GM19463 (cell line): ENCODE data around the gene EFHC1.
"Not testable (repeated sequence)": the region's sequence is repeated elsewhere in the genome, so short reads cannot be mapped to it uniquely, and the experiment has no call there.

Experiments
- ATAC-seq: cut with Tn5 transposase; IDR thresholded peaks from one replicate; pipeline ENCODE4 v1.9.1; 2021; ENCODE audit warnings: mild to moderate bottlenecking, moderate library complexity; ENCODE audit not compliant: unreplicated experiment

Gene EFHC1

DNA sequence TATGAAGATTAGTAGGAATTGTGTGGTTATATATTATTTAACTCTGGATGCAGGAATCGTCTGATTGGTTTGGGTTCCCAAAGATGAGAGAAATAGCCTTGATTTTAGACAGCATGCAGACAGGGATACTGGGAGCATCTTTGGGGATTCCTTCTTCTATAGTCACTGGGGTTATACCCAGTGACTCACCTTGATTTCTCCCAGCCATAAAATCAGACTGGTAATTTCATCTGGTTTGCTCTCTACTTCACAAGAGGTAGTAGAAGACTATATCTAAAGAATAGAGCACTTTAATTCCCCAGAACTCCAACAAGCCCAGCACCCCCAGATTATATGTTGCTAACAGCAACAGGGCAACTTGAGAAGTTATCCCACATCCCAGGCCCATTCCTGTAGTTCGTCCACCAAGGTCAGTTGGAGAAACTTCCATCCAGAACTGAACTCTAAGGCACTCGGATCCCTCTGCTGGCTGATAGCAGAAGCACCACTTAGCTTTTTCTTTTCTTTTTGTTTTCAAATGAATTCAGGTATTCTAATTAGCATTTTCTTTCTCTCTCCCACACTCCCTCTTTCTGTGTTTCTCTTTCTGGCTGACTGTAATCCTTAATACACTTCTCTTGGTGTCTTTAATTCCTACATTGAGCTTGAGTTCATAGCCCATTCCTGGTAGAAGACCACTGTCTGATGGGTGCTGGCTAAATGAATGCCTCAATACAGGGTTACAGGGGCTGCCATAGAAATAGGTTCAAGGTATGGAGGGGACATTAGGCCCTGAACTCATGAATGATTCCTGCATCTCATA is 20.4 kb upstream of the EFHC1 start:
- ATAC-seq: peak; percentile 49

- no peak for ATAC-seq
Measured at GRCh38 chr6:52400313-52401041, 19.7 kb upstream of the EFHC1 start.

DNA sequence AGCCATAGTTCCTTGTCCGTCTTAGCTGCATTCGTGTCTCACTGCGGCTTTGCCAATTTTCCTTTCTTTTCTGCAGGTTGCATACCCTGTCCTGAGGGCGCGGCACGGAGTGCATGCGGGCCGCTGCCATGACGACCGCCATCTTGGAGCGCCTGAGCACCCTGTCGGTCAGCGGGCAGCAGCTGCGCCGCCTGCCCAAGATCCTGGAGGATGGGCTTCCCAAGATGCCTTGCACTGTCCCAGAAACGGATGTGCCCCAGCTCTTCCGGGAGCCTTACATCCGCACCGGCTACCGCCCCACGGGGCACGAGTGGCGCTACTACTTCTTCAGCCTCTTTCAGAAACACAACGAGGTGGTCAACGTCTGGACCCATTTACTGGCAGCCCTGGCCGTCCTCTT is 17.1 kb upstream of the EFHC1 start:
- ATAC-seq: no peak

DNA sequence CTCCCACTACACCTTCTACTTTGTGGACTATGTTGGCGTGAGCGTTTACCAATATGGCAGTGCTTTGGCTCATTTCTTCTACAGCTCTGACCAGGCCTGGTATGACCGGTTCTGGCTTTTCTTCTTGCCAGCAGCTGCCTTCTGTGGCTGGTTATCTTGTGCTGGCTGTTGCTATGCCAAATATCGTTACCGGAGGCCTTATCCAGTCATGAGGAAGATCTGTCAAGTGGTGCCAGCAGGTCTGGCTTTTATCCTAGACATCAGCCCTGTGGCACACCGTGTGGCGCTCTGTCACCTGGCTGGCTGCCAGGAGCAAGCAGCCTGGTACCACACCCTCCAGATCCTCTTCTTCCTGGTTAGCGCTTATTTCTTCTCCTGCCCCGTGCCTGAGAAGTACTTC is 16.5 kb upstream of the EFHC1 start:
- no peak for ATAC-seq

- no peak for ATAC-seq
Measured at GRCh38 chr6:52405243-52405642, 14.9 kb upstream of the EFHC1 start.

GRCh38 chr6:52407467-52407866 is 12.7 kb upstream of the EFHC1 start:
- ATAC-seq: peak; percentile 74

DNA sequence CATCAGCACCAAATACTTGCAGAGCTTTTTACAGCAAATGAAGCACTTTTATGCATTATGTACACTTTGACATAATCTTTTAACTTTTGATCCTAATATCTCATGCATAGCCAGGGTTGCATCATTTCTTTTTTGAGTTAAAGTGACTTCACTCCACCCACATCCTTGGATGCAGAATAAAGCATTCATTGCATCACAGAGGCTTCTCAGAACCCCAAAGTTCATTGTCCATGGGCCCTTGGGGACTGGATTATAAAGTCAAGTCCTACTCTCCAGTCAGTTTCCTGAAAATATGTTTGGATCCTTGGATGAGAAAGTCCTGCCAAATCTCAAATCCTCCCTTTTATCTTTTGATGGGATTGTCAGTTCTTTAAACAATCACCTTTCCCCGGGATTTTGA is 10.6 kb upstream of the EFHC1 start:
- ATAC-seq: no peak

DNA sequence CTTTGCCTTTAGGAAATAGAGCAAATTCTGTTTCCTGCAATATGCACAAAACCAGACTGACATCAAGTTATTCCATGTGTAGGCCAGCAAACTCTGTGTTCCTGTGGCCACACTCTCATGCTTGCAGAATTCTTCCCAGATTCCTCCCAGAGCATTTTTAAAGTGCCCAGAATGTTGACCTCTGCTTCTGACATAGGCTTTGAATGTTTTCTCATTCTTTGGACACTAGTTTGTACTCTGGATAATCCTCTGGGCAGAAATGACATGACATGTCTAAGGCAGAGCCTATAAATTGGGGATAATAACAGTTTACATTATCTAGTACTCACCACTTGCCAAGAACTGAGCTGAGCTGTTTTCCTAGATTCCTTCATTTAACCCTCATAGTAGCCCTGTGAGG is 9.2 kb upstream of the EFHC1 start:
- no peak for ATAC-seq

DNA sequence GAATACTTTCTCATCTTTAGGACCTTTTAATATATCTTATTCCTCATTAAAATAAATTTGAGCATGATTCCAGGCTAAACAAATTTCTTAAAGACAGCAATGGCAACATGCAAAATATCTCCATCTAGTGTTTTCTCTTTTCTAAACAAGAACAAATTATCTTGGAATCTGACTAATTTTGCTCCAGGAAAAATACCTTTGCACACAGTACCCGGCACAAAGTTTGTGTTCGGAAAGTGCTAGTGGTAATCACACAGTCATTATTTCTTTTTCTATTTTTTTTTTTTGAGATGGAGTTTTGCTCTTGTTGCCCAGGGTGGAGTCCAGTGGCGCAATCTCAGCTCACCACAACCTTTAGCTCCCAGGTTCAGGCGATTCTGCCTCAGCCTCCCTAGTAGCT is 8.2 kb upstream of the EFHC1 start:
- no peak for ATAC-seq

- no peak for ATAC-seq
Measured at GRCh38 chr6:52415333-52415732, 4.8 kb upstream of the EFHC1 start.

- no peak for ATAC-seq
Measured at GRCh38 chr6:52415917-52416628, 4.1 kb upstream of the EFHC1 start.

DNA sequence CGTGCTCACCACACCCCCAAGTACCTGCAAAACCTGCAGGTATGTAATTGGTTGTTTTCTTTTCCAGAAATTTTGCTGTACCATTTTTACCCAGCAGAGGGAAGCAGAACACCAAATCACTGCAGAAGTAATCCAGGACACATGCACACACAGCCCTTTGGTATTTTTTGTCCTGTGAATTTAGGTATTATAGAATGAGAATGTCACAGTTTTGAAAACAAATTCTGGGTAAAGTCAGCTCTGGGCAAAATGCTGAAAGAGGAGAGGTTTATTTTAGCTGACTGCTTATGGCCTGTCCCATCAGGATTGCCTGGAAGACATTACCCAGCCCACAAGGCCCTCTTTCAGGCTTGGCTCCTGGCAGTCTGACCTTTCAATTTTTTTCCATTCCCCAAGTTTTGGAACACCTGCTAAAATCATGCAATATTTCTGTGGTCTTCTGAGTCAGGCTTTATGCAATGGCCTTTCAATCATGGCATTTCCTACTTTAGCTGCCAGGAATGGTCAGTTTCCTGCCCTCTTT is 3.5 kb upstream of the EFHC1 start:
- no peak for ATAC-seq

DNA sequence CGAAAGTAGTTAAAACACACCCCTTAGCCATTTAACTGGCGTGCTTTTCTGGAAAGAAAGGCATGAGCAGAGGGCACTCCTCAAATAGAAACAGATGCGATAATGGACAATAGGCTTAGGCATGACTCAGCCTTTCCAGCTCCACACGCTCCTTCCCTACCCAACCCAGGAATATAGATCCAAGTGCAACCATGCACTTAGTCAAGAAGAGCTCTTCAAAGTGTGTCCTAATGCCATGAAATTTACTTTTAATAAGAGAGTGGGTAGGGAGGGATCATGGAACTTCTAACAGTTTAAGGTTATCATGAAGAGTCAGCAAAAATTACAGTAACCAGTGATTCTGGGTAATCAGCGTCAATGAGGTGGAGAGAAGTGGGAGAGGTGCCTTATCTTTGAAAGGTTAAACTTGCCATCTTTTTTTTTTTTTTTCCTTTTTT is 2.4 kb upstream of the EFHC1 start:
- ATAC-seq: no peak

- ATAC-seq: no peak
Measured at GRCh38 chr6:52418606-52419005, 1.5 kb upstream of the EFHC1 start.

GRCh38 chr6:52420668-52421358 is 671 bp downstream of the EFHC1 start:
- ATAC-seq: no peak

DNA sequence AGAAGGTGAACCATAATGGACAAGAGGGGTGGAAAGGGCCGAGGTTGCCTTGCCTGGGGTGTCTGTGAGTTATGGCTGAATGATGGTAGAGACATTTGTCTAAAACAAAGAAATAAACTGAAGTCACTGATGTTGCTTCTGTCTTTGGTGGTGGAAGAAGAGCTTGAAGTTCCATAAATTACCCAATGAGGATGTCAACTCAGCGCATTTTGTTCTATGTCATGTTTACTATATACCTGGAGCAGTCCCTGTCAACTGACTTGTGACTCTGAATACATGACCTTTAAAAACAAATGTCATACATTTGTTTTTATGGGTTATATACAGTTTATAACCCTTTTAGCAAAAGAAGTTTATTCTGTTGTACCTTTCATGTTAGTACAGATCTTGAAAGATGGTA is 2.0 kb downstream of the EFHC1 start:
- no peak for ATAC-seq

DNA sequence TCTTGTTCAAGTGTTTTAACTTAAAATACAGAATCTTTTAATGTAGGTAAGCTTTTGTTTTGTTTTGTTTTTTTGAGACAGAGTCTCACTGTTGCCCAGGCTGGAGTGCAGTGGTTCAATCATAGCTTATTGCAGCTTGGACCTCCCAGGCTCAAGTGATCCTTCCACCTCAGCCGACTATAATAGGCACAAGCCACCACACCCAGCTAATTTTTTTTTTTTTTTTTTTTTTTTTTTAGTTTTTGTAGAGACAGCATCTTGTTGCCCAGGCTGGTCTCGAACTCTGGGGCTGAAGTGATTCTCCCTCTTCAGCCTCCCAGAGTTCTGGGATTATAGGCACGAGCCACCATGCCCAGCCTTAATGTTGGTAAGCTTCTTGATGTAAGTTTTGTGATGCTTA is 3.3 kb downstream of the EFHC1 start:
- ATAC-seq: no peak

GRCh38 chr6:52423971-52424381 is 3.8 kb downstream of the EFHC1 start:
- no peak for ATAC-seq

DNA sequence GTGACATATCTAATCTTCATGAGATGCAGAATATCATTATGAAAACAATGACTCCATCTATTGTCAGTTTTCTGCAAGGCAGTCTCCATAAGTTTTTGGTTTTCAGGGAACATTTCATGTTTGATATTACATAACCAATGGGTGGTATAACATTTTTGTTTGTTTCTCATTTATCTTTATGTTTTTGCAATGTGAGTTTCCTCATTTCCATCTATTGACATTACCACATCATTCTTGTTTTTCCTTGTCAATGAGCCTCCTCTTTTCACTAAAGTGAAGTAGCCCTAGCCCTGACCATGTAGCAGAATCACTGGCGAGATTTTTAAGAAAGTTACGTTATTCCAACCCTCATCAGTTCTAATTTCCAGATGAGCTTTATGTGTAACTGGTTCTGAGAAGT is 4.4 kb downstream of the EFHC1 start:
- no peak for ATAC-seq

DNA sequence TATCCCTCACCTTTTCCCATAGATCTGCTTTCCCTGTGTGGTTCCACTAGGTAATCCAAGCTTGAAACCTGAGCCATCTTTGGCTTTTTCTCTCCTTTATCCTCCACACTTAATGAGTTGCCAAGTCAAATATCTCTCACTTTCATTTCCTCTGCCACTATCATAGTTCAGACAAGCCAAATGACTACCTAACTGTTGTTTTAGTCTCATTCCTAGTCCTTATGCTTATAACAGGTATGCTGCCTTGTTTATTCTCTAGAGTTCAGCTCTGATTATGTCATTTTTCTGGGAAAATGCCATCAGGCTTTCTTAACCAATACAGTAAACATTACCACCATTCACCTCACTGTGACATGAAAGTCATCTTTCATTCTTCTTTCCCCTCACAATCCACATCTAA is 6.5 kb downstream of the EFHC1 start:
- no peak for ATAC-seq

GRCh38 chr6:52433294-52433693 is 13.2 kb downstream of the EFHC1 start:
- ATAC-seq: not testable (repeated sequence)
